A673 (cell line): ENCODE measurements around the gene RNF31. TPM values are rescaled to one million over a fixed set of nuclear protein-coding genes. Genes with fewer than 3 reads are reported as not detected.
A peak's percentile ranks its signal among the peaks of the same experiment; 100 is the strongest.
"Not testable (repeated sequence)": the region's sequence is repeated elsewhere in the genome, so short reads cannot be mapped to it uniquely, and the experiment has no call there.

ENCODE experiments used
- BruUV-seq: library from RNA; stranded (reverse); fragments of 400-500 nt; replicated peaks from 2 replicates; lab custom pipeline; 2021; lab: Mats Ljungman, UMichigan
- CTCF ChIA-PET: fragments of 300-600 bp; sonication (Branson Sonifier 250); formaldehyde crosslinking; loops from one replicate; lab custom pipeline; 2022; ENCODE audit warnings: antibody characterized with exemption; lab: Charles Lee
- POLR2A ChIA-PET: fragments of 300-600 bp; sonication (Branson Sonifier 250); formaldehyde crosslinking; loops from one replicate; lab custom pipeline; 2022; ENCODE audit warnings: antibody characterized with exemption; ENCODE audit not compliant: low non-redundant PET; lab: Charles Lee
- DNase-seq: peaks from one replicate; pipeline ENCODE4 v3.0.0-alpha.2; 2015; ENCODE audit warnings: low spot score
- H3K27ac ChIP-seq: fragments of 200-600 bp; sonication (generic); 2 replicates; pipeline ENCODE4 v1.5.1; 2016; ENCODE audit warnings: mixed run types, low read depth, mild to moderate bottlenecking, mixed read lengths, antibody characterized with exemption, low read length; ENCODE audit not compliant: poor library complexity, severe bottlenecking
- H3K27me3 ChIP-seq: fragments of 200-600 bp; sonication (generic); replicated peaks from 2 replicates; pipeline ENCODE4 v1.6.1; 2017; ENCODE audit warnings: mixed run types, low read depth, mild to moderate bottlenecking, mixed read lengths, antibody characterized with exemption, low read length; ENCODE audit not compliant: insufficient read depth, poor library complexity
- H3K36me3 ChIP-seq: fragments of 200-600 bp; sonication (generic); 2 replicates; pipeline ENCODE4 v1.6.1; 2016; ENCODE audit warnings: mixed run types, mild to moderate bottlenecking, mixed read lengths, antibody characterized with exemption, low read length; ENCODE audit not compliant: insufficient read depth, poor library complexity, severe bottlenecking
- H3K4me1 ChIP-seq: fragments of 200-600 bp; sonication (generic); 2 replicates; pipeline ENCODE4 v1.6.1; 2017; ENCODE audit warnings: mixed run types, mild to moderate bottlenecking, mixed read lengths, antibody characterized with exemption, low read length; ENCODE audit not compliant: insufficient read depth, poor library complexity, severe bottlenecking
- H3K4me3 ChIP-seq: fragments of 200-600 bp; sonication (generic); 2 replicates; pipeline ENCODE4 v1.5.1; 2016; ENCODE audit warnings: low read depth, mixed run types, mild to moderate bottlenecking, mixed read lengths, low read length; ENCODE audit not compliant: poor library complexity, severe bottlenecking
- H3K9me3 ChIP-seq: fragments of 200-600 bp; sonication (generic); 2 replicates; pipeline ENCODE4 v1.6.1; 2016; ENCODE audit warnings: mixed run types, low read depth, mild to moderate bottlenecking, mixed read lengths, antibody characterized with exemption, low read length; ENCODE audit not compliant: poor library complexity, severe bottlenecking
- EZH2 ChIP-seq: fragments of 200-600 bp; sonication (generic); IDR thresholded peaks from 2 replicates; pipeline ENCODE4 v1.6.1; 2017; ENCODE audit warnings: borderline replicate concordance, low read depth, mild to moderate bottlenecking, mixed read lengths, antibody characterized with exemption, low read length; ENCODE audit not compliant: poor library complexity, severe bottlenecking
- intact Hi-C: fragments of 100-400 bp; cut with micrococcal nuclease; formaldehyde crosslinking; loops from one replicate; pipeline ENCODE4 v1.10.0; 2022; ENCODE audit not compliant: unreplicated experiment
- total RNA-seq: library from RNA; stranded (reverse); gene quantifications from 2 replicates; pipeline ENCODE4 v1.2.3, GENCODE V29; 2021
- TF ChIP-seq, protein P1 (sequence below): fragments of 300-800, 200-600 bp; sonication (generic); conservative IDR thresholded peaks from 2 replicates; pipeline ENCODE4 v1.5.1; 2017; ENCODE audit warnings: low read depth, mild to moderate bottlenecking, antibody characterized with exemption, low read length, moderate library complexity, mixed read lengths

RNF31 gene
- total RNA-seq, 1 experiment from 2014 or later: 62.1 TPM

- TF ChIP-seq, protein P1, sequence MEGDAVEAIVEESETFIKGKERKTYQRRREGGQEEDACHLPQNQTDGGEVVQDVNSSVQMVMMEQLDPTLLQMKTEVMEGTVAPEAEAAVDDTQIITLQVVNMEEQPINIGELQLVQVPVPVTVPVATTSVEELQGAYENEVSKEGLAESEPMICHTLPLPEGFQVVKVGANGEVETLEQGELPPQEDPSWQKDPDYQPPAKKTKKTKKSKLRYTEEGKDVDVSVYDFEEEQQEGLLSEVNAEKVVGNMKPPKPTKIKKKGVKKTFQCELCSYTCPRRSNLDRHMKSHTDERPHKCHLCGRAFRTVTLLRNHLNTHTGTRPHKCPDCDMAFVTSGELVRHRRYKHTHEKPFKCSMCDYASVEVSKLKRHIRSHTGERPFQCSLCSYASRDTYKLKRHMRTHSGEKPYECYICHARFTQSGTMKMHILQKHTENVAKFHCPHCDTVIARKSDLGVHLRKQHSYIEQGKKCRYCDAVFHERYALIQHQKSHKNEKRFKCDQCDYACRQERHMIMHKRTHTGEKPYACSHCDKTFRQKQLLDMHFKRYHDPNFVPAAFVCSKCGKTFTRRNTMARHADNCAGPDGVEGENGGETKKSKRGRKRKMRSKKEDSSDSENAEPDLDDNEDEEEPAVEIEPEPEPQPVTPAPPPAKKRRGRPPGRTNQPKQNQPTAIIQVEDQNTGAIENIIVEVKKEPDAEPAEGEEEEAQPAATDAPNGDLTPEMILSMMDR: no peak
- no peak for TF ChIP-seq EZH2
- BruUV-seq: TSS peak; percentile 67
- DNase-seq: no peak
- intact Hi-C loops: no loop called here
- H3K9me3 ChIP-seq: no peaks in the 10 kb centered on the region
- POLR2A ChIA-PET: interaction anchor here (1.3 kb wide), 1 partner anchor 17 kb away, joined by 3 read pairs; the partner anchor contains the start of gene CHMP4A
- CTCF ChIA-PET: no interaction called here
- no peaks in the 10 kb centered on the region for H3K27me3 ChIP-seq
- H3K27ac ChIP-seq: peak overlapping the region; percentile 97
- H3K36me3 ChIP-seq: peaks cover 14% of the 10 kb centered on the region
- H3K4me1 ChIP-seq: peaks cover 11% of the 10 kb centered on the region
- H3K4me3 ChIP-seq: peak overlapping the region; percentile 81
These were observed 49.1 kb downstream of the RNF31 start for GRCh38 chr14:24196071-24197055.

DNA sequence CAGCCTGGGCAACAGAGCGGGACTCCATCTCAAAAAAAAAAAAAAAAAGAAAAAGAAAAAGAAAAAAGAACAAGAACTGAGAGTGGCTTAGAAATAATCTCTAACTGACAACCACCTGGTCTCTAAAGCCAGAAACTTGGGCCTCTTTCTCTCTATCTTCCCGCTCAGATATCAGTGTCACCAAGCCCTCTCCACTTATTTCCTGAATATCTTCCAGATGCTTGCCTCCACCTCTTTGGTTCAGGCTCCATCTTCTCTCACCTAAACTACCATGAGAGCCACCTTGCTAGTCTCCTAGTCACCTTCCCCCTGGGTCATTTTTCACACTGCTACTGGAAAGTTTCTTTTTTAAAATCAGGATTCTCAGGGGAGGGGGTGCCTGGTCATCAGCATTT lies 49.8 kb downstream of the RNF31 start:
- no peaks in the 10 kb centered on the region for H3K9me3 ChIP-seq
- TF ChIP-seq, protein P1: no peak
- no peak for TF ChIP-seq EZH2
- peaks cover 20% of the 10 kb centered on the region for H3K36me3 ChIP-seq
- POLR2A ChIA-PET: no interaction called here
- BruUV-seq: no TSS peak
- H3K4me3 ChIP-seq: peak overlapping the region; percentile 7
- no peak overlapping the region for H3K27ac ChIP-seq
- peaks cover 11% of the 10 kb centered on the region for H3K4me1 ChIP-seq
- DNase-seq: no peak
- CTCF ChIA-PET: no interaction called here
- no peaks in the 10 kb centered on the region for H3K27me3 ChIP-seq
- intact Hi-C loops: no loop called here

DNA sequence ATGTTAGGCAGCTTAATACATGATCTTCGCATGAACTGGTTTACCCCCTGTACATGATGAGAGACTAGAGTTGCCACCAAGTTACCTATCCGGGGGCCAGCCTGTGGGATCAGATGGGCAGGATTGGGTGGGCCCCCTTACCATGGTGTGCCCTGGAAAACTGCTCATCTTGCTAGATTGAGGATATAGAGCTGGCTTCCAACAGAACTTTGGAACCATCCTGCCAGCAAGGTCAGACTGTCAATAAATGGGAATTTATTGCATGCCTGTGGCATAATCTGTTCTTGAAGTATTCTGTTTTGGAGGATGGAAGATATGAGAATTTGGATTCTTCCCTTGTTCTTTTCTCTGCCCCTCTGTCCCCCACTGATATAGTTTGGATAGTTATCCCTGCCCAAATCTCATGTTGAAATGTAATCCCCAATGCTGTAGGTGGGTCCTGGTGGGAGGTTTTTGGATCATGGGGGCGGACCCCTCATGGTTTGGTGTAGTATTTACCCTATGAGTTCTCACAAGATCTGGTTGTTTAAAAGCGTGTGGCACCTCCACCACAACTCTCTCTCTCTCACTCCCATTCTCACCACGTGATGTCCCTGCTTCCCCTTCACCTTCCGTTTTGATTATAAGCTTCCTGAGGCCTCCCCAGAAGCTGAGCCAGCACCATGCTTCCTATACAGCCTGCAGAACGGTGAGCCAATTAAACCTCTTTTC lies 51.7 kb downstream of the RNF31 start:
- intact Hi-C loops: no loop called here
- Histone ChIP-seq H3K4me1 (peaks cover 11% of the 10 kb centered on the region), H3K36me3 (peaks cover 12% of the 10 kb centered on the region), H3K9me3 (no peaks in the 10 kb centered on the region), H3K27me3 (no peaks in the 10 kb centered on the region), H3K27ac (no peak overlapping the region), H3K4me3 (no peak overlapping the region)
- POLR2A ChIA-PET: no interaction called here
- CTCF ChIA-PET: no interaction called here
- BruUV-seq: no TSS peak
- no peak for DNase-seq
- TF ChIP-seq EZH2: no peak
- TF ChIP-seq, protein P1: no peak

DNA sequence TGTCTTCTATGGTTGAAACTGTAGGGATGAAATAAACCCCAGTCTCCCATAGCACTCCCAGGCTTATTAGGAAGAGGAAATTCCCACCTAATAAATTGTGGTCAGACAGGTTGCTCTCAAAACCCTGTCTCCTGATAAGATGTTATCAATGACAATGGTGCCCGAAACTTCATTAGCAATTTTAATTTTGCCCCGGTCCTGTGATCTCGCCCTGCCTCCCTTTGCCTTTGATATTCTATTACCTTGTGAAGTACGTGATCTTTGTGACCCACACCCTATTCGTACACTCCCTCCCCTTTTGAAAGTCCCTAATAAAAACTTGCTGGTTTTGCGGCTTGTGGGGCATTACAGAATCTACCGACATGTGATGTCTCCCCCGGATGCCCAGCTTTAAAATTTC lies 55.2 kb downstream of the RNF31 start:
- H3K27ac ChIP-seq, DNase-seq, H3K9me3 ChIP-seq, BruUV-seq, H3K4me1 ChIP-seq, POLR2A ChIA-PET, intact Hi-C loops, H3K4me3 ChIP-seq, H3K27me3 ChIP-seq: not testable (repeated sequence)
- H3K36me3 ChIP-seq: peaks cover 17% of the 10 kb centered on the region
- CTCF ChIA-PET: interaction anchor here (0.5 kb wide), 1 partner anchor 537 kb away, joined by 6 read pairs; no protein-coding TSS in a partner anchor
